GM19238 (cell line): ENCODE results near the gene NEXN.

Experiments
- DNase-seq: peaks from one replicate; pipeline ENCODE4 v3.0.0; 2011; ENCODE audit warnings: low spot score; ENCODE audit not compliant: insufficient read length

Gene NEXN

GRCh38 chr1:77888081-77888780 is at the start of gene NEXN:
NEXN (plus strand) TSS chr1:77888624; CDS start chr1:77916107, 27,483 bp downstream.
- DNase-seq, result peak; percentile 6

GRCh38 chr1:77841574-77841973 is 46.9 kb upstream of the NEXN start:
- DNase-seq, result no peak

GRCh38 chr1:77845951-77846350 is 42.5 kb upstream of the NEXN start:
- DNase-seq, result no peak

- DNase-seq, result no peak
Measured at GRCh38 chr1:77846966-77847365, 41.5 kb upstream of the NEXN start.

GRCh38 chr1:77847621-77848080 is 40.8 kb upstream of the NEXN start:
- DNase-seq, result no peak

GRCh38 chr1:77850082-77850481 is 38.3 kb upstream of the NEXN start:
- no peak for DNase-seq

GRCh38 chr1:77857552-77857951 is 30.9 kb upstream of the NEXN start:
- DNase-seq, result no peak

- DNase-seq, result no peak
Measured at GRCh38 chr1:77858725-77859124, 29.7 kb upstream of the NEXN start.

GRCh38 chr1:77859248-77859647 is 29.2 kb upstream of the NEXN start:
- DNase-seq, result no peak

- no peak for DNase-seq
Measured at GRCh38 chr1:77866296-77866695, 22.1 kb upstream of the NEXN start.

GRCh38 chr1:77872645-77873044 is 15.8 kb upstream of the NEXN start:
- no peak for DNase-seq

GRCh38 chr1:77873461-77873860 is 15.0 kb upstream of the NEXN start:
- no peak for DNase-seq

GRCh38 chr1:77874804-77875445 is 13.5 kb upstream of the NEXN start:
- DNase-seq, result no peak

GRCh38 chr1:77876884-77877283 is 11.5 kb upstream of the NEXN start:
- DNase-seq, result no peak

- DNase-seq, result no peak
Measured at GRCh38 chr1:77881061-77881460, 7.4 kb upstream of the NEXN start.

GRCh38 chr1:77882411-77882810 is 6.0 kb upstream of the NEXN start:
- DNase-seq, result no peak

GRCh38 chr1:77888781-77889642 is 588 bp downstream of the NEXN start:
- DNase-seq, result peak; percentile 22

GRCh38 chr1:77889671-77890070 is 1.2 kb downstream of the NEXN start:
- DNase-seq, result no peak

GRCh38 chr1:77891200-77891599 is 2.8 kb downstream of the NEXN start:
- no peak for DNase-seq

GRCh38 chr1:77899647-77900320 is 11.4 kb downstream of the NEXN start:
- DNase-seq, result no peak

- no peak for DNase-seq
Measured at GRCh38 chr1:77900687-77901293, 12.4 kb downstream of the NEXN start.
